B cell (primary cell): ENCODE results near the gene CLCN1.

ENCODE experiments used
- CTCF ChIP-seq: fragments of 200-600 bp; IDR thresholded peaks from one replicate; pipeline ENCODE4 v1.8.0; 2022; ENCODE audit warnings: antibody characterized with exemption, mild to moderate bottlenecking
- EZH2 ChIP-seq: IDR thresholded peaks from 2 replicates; pipeline ENCODE4 v1.6.1; 2012; ENCODE audit warnings: borderline replicate concordance, low read depth, mild to moderate bottlenecking, moderate library complexity, low read length; ENCODE audit not compliant: insufficient read depth, poor library complexity, severe bottlenecking

GRCh38 chr7:143314127-143314526, 1.8 kb upstream of the CLCN1 start:
- TF ChIP-seq CTCF (no peak), EZH2 (no peak)
